ENCODE measurements around the gene ADAMTS1. TPM values are rescaled to one million over a fixed set of nuclear protein-coding genes. Genes with fewer than 3 reads are reported as not detected.

ADAMTS1 gene
- total and polyA plus RNA-seq, 2 of the 4 experiments (the other 2 are of a cell fraction) = 116 to 317 TPM

DNA sequence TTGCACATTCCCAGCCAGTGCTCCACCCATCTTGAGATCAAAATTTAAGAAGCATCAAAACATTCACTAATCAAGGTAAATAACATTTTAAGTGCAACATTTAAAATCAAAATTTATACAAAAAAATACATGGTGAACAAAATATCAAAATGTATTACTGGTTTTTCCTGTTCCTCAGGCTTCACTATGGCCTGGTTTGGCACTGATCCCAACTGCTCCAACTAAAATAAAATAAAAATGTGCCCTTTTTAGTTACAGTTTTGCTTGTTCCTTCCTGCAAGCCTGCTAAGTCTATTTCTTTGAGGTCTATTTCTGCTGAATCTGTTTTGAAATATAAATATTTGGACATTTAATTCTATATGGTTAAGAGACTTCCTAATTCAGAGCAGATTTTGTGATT lies 54.9 kb downstream of the ADAMTS1 start:
- ATAC-seq (ENCODE audit: low read depth) (no peak), DNase-seq (no peak)
- Histone ChIP-seq H2AFZ (replicated peaks; ENCODE audit: low read length, poor library complexity) (no peak overlapping the region), H3K36me3 (ENCODE audit: control insufficient read depth, insufficient read depth, low read length) (no peaks in the 10 kb centered on the region), H3K4me3 (ENCODE audit: insufficient read depth, low read depth, low read length) (no peak overlapping the region), H2BK5ac (ENCODE audit: low read depth, low read length, poor library complexity, severe bottlenecking) (no peak overlapping the region), H3K18ac (ENCODE audit: low read depth, low read length) (no peak overlapping the region), H2BK15ac (ENCODE audit: low read depth, low read length) (no peak overlapping the region), H3K14ac (replicated peaks; ENCODE audit: low read depth, low read length) (no peak overlapping the region), H3K4ac (ENCODE audit: low read depth, low read length) (no peak overlapping the region), H2AK9ac (replicated peaks; ENCODE audit: low read depth, low read length, poor library complexity) (no peak overlapping the region), H3K4me1 (ENCODE audit: control insufficient read depth, insufficient read depth, low read length) (peaks cover 2% of the 10 kb centered on the region), H3K9me1 (ENCODE audit: insufficient read depth, low read length) (no peaks in the 10 kb centered on the region), H4K5ac (ENCODE audit: low read depth, low read length) (no peak overlapping the region), H3K27ac (ENCODE audit: insufficient read depth, low read length) (no peak overlapping the region), H4K20me1 (ENCODE audit: insufficient read depth, low read length) (no peaks in the 10 kb centered on the region), H3K79me1 (ENCODE audit: low read depth in 1 of 2, low read length in 2 of 2) (no peaks in the 10 kb centered on the region), H3K23ac (ENCODE audit: low read depth, low read length) (no peak overlapping the region), H4K8ac (ENCODE audit: low read depth in 2 of 2, low read length in 2 of 2) (no peak overlapping the region), H3K9ac (ENCODE audit: low read depth, low read length) (no peak overlapping the region), H3K27me3 (ENCODE audit: control insufficient read depth, insufficient read depth, low read length) (no peaks in the 10 kb centered on the region), H2BK20ac (ENCODE audit: low read depth, low read length) (no peak overlapping the region), H3K56ac (ENCODE audit: extremely low read depth, insufficient read depth, low read length) (no peak overlapping the region), H2BK120ac (ENCODE audit: low read depth, low read length) (no peak overlapping the region), H4K91ac (ENCODE audit: insufficient read depth, low read depth, low read length) (no peak overlapping the region), H3K4me2 (ENCODE audit: low read depth, low read length) (no peak overlapping the region), H2AK5ac (ENCODE audit: low read depth, low read length) (no peak overlapping the region), H3K9me3 (ENCODE audit: control insufficient read depth, insufficient read depth, low read length) (peaks cover 2% of the 10 kb centered on the region; the same call in 1 of the 2 replicates)
- dilution Hi-C loops (cut with HindIII; ENCODE audit: low sequenced_read_pairs, unreplicated experiment) (no loop called here), in situ Hi-C loops (cut with MboI; ENCODE audit: low sequenced_read_pairs) (no loop called here), intact Hi-C loops (cut with micrococcal nuclease) (no loop called here)
- TF ChIP-seq CHD1 (IDR thresholded peaks at IDR 0.05; ENCODE audit: low read depth, low read length) (no peak), BHLHE40 (IDR thresholded peaks at IDR 0.05; ENCODE audit: low read depth, low read length) (no peak)
- no TSS peak for BruUV-seq (replicated peaks)
- POLR2A ChIA-PET (ENCODE audit: unreplicated experiment) = no interaction called here
- CTCF ChIA-PET = no interaction called here
